RCC 7860 (cell line): Measurements from ENCODE around the gene CDH22.

Experiments used
- DNase-seq: peaks from one replicate; pipeline ENCODE4 v3.0.0-alpha.2; 2015; ENCODE audit warnings: low spot score
- FAIRE-seq: peaks from 2 replicates; lab custom pipeline; 2012; peaks lifted over from hg19 to GRCh38; lab: Jason Lieb, UNC

CDH22 gene

GRCh38 chr20:46152824-46153586 is 155.3 kb downstream of the CDH22 start:
- DNase-seq (no peak), FAIRE-seq (no peak)

- DNase-seq (no peak), FAIRE-seq (no peak)
Observed at GRCh38 chr20:46151936-46152335, 156.4 kb downstream of the CDH22 start.

GRCh38 chr20:46150943-46151342 is 157.4 kb downstream of the CDH22 start:
- DNase-seq (no peak), FAIRE-seq (no peak)

GRCh38 chr20:46148313-46149208 is 159.7 kb downstream of the CDH22 start:
- FAIRE-seq, result no peak

GRCh38 chr20:46145713-46146112 is 162.6 kb downstream of the CDH22 start:
- DNase-seq, result no peak
- FAIRE-seq, result no peak

More at GRCh38 chr20:46148313-46149208, 159.7 kb downstream of the CDH22 start:
- no peak for DNase-seq

GRCh38 chr20:46144432-46145025 is 163.8 kb downstream of the CDH22 start:
- no peak for FAIRE-seq
- DNase-seq, result no peak

- no peak for FAIRE-seq
- no peak for DNase-seq
Observed at GRCh38 chr20:46142124-46142523, 166.2 kb downstream of the CDH22 start.

GRCh38 chr20:46139908-46140482 is 168.3 kb downstream of the CDH22 start:
- DNase-seq (no peak), FAIRE-seq (no peak)

GRCh38 chr20:46139266-46139889 is 168.9 kb downstream of the CDH22 start:
- DNase-seq (no peak), FAIRE-seq (no peak)

GRCh38 chr20:46137816-46138215 is 170.5 kb downstream of the CDH22 start:
- FAIRE-seq (no peak), DNase-seq (no peak)

- FAIRE-seq (no peak), DNase-seq (no peak)
Observed at GRCh38 chr20:46135856-46136633, 172.3 kb downstream of the CDH22 start.

- FAIRE-seq, result no peak
Observed at GRCh38 chr20:46134716-46135115, 173.6 kb downstream of the CDH22 start.

GRCh38 chr20:46133886-46134654 is 174.2 kb downstream of the CDH22 start:
- FAIRE-seq (no peak), DNase-seq (no peak)

More at GRCh38 chr20:46134716-46135115, 173.6 kb downstream of the CDH22 start:
- no peak for DNase-seq

GRCh38 chr20:46132705-46133120 is 175.6 kb downstream of the CDH22 start:
- FAIRE-seq, result no peak
- peak; percentile 47 for DNase-seq

- FAIRE-seq, result no peak
- DNase-seq, result no peak
Observed at GRCh38 chr20:46131396-46131795, 176.9 kb downstream of the CDH22 start.

GRCh38 chr20:46130534-46130933 is 177.8 kb downstream of the CDH22 start:
- DNase-seq (no peak), FAIRE-seq (no peak)

- FAIRE-seq, result no peak
- no peak for DNase-seq
Observed at GRCh38 chr20:46129955-46130481, 178.3 kb downstream of the CDH22 start.

- DNase-seq (no peak), FAIRE-seq (no peak)
Observed at GRCh38 chr20:46128310-46129151, 179.8 kb downstream of the CDH22 start.
